ENCODE results near the gene PTCD2.

- no peak for TF ChIP-seq POLR2A (IDR thresholded peaks at IDR 0.05)
- TF ChIP-seq CTCF (IDR thresholded peaks at IDR 0.05), result no peak
- TF ChIP-seq POLR2AphosphoS5 (IDR thresholded peaks at IDR 0.05; ENCODE audit: insufficient read depth in 1 of 2, low read depth in 1 of 2), result no peak
These were observed 19.4 kb upstream of the PTCD2 start for GRCh38 chr5:72300590-72301339.
